GM21529 (cell line): ENCODE results near the gene SREK1.

Experiments used
- ATAC-seq: cut with Tn5 transposase; IDR thresholded peaks from one replicate; pipeline ENCODE4 v1.9.1; 2021; ENCODE audit not compliant: unreplicated experiment

Gene SREK1

GRCh38 chr5:66161356-66161755 lies 17.3 kb downstream of the SREK1 start:
- no peak for ATAC-seq

GRCh38 chr5:66164044-66164790 lies 20.1 kb downstream of the SREK1 start:
- ATAC-seq = no peak

- ATAC-seq = no peak
Observed at GRCh38 chr5:66168226-66168625, 24.1 kb downstream of the SREK1 start.

GRCh38 chr5:66169534-66169933 lies 25.4 kb downstream of the SREK1 start:
- peak; percentile 52 for ATAC-seq

- ATAC-seq = no peak
Observed at GRCh38 chr5:66170195-66170919, 26.3 kb downstream of the SREK1 start.

GRCh38 chr5:66171349-66172344 lies 27.5 kb downstream of the SREK1 start:
- ATAC-seq = peak; percentile 71

GRCh38 chr5:66174338-66174737 lies 30.2 kb downstream of the SREK1 start:
- ATAC-seq = no peak

GRCh38 chr5:66178799-66179198 lies 34.7 kb downstream of the SREK1 start:
- ATAC-seq = no peak

- ATAC-seq = no peak
Observed at GRCh38 chr5:66179297-66180051, 35.4 kb downstream of the SREK1 start.

- ATAC-seq = no peak
Observed at GRCh38 chr5:66180282-66181155, 36.4 kb downstream of the SREK1 start.

- ATAC-seq = no peak
Observed at GRCh38 chr5:66186108-66186507, 42.0 kb downstream of the SREK1 start.

GRCh38 chr5:66193419-66193818 lies 49.3 kb downstream of the SREK1 start:
- no peak for ATAC-seq

- no peak for ATAC-seq
Observed at GRCh38 chr5:66197764-66198405, 53.8 kb downstream of the SREK1 start.

GRCh38 chr5:66198837-66199236 lies 54.7 kb downstream of the SREK1 start:
- no peak for ATAC-seq

- ATAC-seq = no peak
Observed at GRCh38 chr5:66203531-66203930, 59.4 kb downstream of the SREK1 start.

- ATAC-seq = no peak
Observed at GRCh38 chr5:66206465-66206864, 62.4 kb downstream of the SREK1 start.

- ATAC-seq = no peak
Observed at GRCh38 chr5:66207800-66208561, 63.9 kb downstream of the SREK1 start.

- no peak for ATAC-seq
Observed at GRCh38 chr5:66209350-66209749, 65.2 kb downstream of the SREK1 start.
